Endometrium (tissue), 2 donors: ENCODE results near the gene HIPK2.

ENCODE experiments used
- FAIRE-seq: peaks from 2 replicates; lab custom pipeline; 2012; peaks lifted over from hg19 to GRCh38; lab: Jason Lieb, UNC
- donor health status: control.
- donor health status: control.

HIPK2 gene

GRCh38 chr7:139714163-139714901, 63.5 kb downstream of the HIPK2 start:
- FAIRE-seq, result no peak

- no peak for FAIRE-seq
These were observed 64.2 kb downstream of the HIPK2 start for GRCh38 chr7:139713526-139714162.

GRCh38 chr7:139713061-139713460, 64.7 kb downstream of the HIPK2 start:
- FAIRE-seq, result no peak

GRCh38 chr7:139711991-139712743, 65.6 kb downstream of the HIPK2 start:
- FAIRE-seq, result no peak

- no peak for FAIRE-seq
These were observed 67.8 kb downstream of the HIPK2 start for GRCh38 chr7:139710036-139710435.

GRCh38 chr7:139709485-139709884, 68.3 kb downstream of the HIPK2 start:
- no peak for FAIRE-seq

- no peak for FAIRE-seq
These were observed 69.3 kb downstream of the HIPK2 start for GRCh38 chr7:139708541-139708940.

GRCh38 chr7:139706837-139707236, 71.0 kb downstream of the HIPK2 start:
- no peak for FAIRE-seq

DNA sequence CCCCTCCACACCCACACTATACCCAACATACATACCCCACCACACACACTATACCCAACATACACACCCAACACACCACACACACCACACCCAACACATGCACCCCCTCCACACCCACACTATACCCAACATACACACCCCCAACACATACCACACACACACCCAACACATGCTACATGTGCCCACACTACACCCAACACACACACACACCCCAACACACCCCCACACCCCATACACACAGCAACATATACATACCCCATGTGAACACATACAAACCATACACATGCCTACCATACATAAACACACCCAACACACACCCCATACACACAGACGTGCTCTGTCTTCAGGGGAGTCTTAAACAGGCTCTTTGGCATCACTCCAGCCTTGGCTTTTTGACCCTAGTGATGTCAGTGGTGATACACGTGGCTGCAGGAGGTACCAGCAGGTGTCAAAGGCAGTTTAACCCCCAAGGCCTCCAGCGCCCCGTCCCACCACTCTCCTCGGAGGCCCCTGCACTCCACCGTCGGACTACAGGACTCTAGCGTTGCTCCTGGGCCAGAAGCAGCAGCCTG, 73.4 kb downstream of the HIPK2 start:
- no peak for FAIRE-seq

GRCh38 chr7:139703487-139704307, 74.1 kb downstream of the HIPK2 start:
- no peak for FAIRE-seq

- FAIRE-seq, result no peak
These were observed 74.8 kb downstream of the HIPK2 start for GRCh38 chr7:139702811-139703486.

GRCh38 chr7:139702313-139702731, 75.5 kb downstream of the HIPK2 start:
- no peak for FAIRE-seq

GRCh38 chr7:139701908-139702307, 75.9 kb downstream of the HIPK2 start:
- FAIRE-seq, result no peak

GRCh38 chr7:139700505-139701235, 77.1 kb downstream of the HIPK2 start:
- no peak for FAIRE-seq

DNA sequence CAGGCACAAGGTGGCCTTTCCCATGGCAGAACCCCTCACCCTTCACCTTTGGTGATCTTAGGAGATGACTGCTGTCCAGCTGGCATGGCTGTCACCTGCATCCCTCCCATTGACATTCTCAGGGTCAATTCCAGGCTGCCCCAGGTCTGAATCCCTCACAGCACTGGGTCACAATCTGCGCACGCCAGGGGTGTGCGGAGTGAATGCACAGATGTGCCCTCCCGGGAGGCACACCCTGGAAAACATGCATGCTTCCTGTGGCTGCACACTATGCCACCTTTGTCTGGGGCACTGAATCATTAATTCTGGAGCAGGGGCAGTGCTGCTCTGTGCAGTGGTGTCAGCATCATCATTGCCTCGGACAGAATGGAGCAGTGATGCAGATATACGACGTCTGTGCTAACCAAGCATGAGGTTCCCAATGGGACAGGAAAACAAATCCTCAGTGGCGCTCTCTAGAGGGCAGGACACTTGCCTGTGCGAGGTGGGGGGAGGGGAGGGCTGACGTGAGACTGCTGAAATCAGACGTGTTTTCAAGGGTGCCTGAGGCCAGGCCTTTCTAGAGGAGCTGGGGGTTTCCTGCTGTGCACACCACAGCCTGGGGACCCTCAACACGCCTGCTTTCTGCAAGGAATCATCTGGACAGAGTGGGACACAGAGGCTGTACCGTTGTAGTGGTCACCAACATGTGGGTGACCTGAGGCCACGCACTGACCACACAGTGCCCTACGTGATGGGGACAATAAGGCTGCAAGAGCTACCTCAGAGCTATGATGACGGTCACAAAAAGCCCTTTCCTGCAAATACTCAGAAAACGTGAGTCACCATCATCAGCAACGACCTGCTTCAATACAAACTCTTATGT, 77.9 kb downstream of the HIPK2 start:
- FAIRE-seq, result no peak

- FAIRE-seq, result no peak
These were observed 79.0 kb downstream of the HIPK2 start for GRCh38 chr7:139698844-139699243.

GRCh38 chr7:139698278-139698677, 79.5 kb downstream of the HIPK2 start:
- FAIRE-seq, result no peak

- no peak for FAIRE-seq
These were observed 80.7 kb downstream of the HIPK2 start for GRCh38 chr7:139697056-139697455.

DNA sequence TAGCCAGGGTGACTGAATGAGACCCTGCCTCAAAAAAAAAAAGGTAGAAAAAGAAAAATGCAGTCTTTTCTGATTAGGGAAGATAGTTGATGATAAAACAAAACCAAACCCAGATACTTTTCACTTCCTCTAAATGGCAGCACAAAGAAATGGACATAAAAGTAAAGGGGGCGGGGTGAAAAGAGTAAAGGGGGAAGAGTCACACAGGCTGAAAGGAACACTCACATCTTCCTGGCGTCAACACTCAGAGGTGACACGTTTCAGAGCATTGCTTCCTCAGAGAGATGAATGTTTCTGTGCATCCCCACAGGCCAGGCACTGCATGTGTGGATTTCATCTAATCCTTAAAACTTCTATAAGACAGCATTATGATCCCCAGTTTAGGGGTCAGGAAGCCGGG, 81.2 kb downstream of the HIPK2 start:
- no peak for FAIRE-seq

DNA sequence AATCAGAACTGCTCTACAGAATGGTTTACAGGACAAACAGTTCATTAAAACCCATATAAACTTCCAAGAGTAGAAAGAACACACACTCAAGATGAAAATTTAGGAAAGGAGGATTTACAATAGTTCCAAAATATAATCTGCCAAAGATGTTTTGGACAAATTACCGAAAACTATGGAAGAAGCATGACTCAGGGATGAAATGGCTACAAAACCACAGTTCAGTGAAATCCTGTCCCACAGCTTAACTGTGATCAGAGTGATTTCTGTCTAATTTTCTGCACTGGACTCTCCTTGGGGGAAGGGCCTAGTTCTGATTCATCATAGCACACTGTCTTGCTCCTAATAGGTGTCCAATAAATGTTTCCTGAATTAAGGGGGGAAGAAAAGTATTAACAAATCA, 82.2 kb downstream of the HIPK2 start:
- no peak for FAIRE-seq
